Measurements from ENCODE around the gene CHSY1.

Gene CHSY1

DNA sequence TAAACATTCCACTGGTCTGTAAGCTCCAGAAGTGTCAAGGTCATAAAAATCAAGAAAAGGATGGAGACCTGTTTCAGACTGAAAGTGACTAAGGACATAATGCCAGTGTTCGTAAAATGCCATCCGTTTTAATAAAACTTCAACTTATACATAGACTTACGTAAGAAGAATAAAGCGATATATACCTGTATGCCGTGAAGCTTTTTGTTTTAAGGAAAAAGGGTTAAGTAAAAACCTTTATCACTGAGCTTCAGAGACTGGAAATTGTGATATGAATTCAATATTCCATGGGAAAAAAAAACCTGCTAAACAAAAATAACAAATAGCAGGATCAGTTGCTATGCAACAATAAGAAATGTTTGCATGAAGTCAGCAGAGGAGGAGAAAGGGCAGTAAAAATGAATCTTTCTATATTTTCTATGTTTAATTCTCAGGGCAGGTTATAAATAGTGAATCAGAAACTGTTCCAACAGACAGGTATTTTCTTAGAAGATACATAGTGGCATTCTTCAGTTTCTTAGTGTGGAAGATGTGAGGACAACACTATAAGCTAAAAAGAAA, 42.5 kb downstream of the CHSY1 start:
- no peak for DNase-seq

DNA sequence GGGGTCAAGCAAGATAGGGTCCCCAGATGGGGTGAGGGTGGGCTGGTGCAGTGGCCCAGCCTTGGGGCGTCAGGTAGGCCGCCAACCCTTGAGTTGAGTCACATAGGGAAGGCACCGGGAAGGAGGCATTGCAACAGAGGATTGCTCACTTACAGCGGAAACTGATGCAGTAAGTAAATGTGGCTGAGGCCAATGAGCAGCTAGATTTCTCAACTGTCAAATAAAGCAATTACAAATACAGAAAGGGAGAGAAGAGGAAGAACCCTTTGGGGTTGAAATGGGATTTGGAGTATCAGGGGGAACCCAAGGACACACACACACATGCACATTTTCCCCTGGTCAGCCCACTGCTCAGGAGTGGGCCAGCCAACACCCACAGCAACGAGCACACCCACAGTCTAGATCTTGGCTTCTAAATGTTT, 44.0 kb downstream of the CHSY1 start:
- no peak for DNase-seq

DNA sequence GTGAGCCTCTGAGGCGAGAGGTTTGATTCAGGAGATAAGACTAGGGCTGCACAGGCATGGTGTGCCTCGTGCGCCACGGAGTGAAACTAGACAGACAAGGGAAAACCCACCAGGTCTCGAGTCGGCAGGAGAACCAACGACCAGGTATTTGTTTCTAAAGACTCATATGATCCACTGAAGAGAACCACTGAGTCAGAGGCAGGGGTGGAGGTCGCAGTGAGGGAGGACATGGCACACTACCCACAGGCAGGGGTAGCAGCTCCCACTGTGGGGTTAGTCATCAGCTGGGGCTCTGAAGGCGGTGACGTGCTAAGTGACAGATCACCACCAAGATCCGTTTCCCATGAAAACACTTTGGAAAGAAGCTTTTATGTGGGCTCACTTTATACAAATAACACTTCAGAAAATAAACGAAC, 45.7 kb downstream of the CHSY1 start:
- peak; percentile 91 for DNase-seq

DNA sequence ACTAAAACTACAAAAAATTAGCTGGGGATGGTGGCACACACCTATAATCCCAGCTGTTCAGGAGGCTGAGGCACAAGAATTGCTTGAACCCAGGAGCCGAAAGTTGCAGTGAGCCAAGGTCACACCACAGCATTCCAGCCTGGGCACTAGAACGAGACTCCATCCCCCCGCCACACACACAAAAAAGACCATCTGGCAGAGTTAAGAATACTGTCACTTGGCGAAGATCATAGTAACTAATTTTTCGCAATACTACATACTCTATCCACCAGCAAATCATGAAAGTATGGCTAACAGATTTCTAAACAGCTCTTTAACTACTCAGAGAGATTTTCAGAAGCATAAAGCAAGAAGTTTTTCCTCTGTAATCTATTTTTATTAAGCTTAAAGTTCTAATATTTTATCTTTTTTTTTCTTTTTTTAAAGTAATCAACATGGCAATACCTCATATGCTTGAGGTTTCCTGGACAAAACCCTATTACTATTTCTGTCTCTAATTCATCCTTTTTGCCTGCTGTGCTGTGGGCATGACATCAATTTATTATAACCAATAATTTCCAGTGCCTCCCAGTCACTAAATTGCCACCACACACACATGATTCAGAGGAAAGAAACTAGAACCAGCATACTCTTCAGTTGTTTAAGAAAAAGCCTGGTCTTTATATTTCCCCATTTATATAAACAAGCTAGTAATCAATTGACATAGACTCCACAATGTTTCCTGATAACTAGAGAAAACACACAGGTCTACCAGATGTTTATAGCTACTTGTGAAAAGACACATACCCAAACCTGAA, 46.9 kb downstream of the CHSY1 start:
- DNase-seq, result no peak

DNA sequence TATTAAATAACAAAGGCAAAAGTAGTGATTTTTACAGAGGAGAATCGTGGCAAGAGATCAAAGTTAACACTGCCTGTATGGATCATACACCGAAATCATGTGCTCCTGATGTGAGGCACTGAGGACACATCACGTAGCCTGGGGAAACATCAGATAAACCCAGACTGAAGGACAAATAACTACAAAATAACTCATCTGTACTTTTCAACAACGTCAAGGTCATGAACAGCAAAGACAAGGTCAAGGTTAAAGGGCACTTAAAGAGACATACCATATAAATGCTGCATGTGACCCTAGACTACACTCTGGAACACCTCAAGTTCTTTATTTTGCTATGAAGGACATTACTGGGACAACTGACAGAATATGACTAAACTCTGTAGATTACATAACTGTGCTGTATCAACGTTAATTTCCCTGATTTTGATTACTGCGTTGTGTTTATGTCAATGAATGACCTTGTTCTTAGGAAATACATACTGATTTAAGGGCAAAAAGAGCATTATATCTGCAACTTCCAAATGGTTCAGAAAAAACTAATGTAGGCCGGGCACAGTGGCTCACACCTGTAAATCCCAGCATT, 48.1 kb downstream of the CHSY1 start:
- DNase-seq, result no peak

DNA sequence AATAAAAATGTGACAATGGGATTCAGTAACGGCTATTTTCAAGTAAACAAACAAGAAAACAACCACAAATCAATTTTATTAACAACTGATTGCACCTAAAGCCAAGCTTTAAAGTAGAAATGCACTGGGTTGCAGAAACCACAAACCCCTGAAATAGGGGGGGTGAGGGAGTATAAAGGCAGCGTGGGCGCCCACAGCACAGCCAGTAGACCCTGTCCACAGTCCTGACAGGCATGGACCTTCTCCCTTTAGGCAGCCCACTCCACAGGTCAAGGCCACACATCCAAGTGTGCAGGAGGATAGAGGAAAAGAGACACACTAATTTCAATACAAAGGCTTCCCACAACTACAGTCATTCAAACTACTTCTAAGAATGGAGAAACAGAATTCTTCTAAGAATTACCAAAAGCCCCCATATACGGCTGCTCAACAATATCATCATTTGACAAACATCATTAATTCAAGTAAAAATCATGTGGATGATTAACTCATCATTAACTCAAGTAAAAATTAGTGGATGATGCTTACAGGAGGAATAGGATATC, 48.7 kb downstream of the CHSY1 start:
- no peak for DNase-seq

DNA sequence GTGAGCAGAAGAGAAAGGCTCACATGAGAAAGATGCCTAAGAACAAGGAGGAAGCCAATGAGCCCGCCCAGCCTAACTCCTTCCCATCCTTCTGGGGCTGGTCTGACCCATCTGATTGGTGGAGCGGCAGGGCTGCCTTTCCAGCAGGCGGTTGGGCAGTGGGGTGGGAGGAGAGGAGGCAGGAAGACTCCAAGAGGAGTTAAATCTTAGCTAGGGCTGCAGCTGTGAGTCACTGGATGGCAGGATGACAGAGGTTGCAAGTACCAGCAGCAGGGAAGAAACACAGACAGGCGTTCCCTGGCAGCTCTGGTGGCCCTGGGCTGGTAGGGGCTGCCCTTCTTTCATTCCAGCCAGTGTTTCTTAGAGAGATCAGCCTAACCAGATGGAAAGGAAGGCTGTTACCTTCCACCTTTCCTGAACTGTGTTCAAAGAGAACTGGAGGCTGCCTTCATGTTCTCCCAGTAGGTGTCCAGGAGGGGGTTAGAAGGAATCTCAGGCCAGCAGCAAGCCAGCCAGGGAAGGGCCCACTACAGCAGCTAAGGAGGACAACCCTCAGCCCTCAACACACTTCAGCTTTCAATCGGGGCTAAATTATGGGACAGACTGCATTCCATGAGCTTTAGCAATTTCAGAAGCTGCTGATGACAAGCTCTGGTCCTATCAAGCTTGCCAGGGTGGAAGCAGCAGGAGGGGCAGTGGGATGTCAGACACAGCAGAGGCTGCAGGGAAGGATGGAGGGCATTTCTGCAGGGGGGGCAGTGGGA, 50.3 kb downstream of the CHSY1 start:
- no peak for DNase-seq

DNA sequence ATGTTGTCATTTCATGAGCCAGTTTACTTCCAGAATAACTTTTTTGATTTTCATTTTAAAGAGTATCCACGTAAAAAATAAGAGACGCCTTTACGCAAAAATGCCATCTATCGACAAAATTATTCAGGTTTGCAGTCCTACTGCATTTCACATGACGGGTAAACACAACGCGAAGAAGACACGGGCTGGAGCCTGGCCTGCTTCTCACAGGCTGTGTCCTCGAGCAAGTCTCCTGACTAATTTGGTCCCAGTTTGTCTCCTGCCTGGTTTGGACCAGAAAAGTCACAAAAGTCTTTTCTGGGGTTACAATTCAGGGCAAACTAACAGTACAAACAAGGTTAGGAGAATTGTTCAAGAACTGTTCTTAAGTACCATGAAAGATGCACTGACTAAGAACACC, 51.7 kb downstream of the CHSY1 start:
- no peak for DNase-seq

DNA sequence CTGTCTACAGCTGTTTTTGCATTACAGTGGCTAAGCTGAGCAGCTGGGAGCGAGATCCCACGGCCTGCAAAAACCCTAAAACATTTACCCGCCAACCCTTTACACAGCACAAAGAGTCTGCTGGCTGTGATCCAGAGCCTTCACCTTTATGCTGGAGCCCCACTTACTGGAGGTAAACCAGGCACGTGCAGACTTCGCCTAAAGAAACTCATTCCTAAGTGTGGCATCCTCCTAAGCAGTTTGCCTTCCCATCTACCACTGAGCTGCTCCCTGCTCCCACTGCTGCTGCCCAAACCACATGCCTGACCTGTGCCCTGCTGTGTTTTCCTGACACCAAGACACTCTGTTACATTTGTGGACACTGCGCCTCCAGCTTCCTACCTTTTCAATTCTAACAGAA, 53.0 kb downstream of the CHSY1 start:
- DNase-seq, result no peak

DNA sequence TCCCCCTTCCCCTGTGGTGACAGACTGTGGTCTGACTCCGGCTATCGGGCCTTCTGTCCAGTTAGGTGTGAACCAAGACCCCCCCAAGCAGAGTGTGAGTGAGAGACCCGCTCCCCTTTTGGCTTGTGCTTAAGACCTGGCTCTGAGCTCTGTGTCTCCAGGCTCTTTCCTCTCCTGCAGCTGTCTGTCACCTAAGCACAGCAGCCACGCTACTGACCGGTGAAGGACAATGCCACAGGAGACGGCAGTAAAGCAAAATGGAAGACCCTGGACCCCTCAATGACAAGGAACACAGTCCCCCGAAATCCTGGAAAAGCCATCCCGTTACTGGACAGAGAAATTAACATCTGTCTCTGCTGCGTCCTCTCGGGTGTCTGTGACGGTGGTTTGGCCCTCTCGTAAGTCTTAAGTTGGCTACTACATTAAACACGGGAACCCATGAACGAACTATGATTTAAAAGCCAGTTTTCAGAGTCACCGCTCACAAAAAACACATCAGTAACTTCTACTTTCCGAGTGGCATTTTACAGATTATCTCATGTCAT, 53.7 kb downstream of the CHSY1 start:
- DNase-seq, result no peak

DNA sequence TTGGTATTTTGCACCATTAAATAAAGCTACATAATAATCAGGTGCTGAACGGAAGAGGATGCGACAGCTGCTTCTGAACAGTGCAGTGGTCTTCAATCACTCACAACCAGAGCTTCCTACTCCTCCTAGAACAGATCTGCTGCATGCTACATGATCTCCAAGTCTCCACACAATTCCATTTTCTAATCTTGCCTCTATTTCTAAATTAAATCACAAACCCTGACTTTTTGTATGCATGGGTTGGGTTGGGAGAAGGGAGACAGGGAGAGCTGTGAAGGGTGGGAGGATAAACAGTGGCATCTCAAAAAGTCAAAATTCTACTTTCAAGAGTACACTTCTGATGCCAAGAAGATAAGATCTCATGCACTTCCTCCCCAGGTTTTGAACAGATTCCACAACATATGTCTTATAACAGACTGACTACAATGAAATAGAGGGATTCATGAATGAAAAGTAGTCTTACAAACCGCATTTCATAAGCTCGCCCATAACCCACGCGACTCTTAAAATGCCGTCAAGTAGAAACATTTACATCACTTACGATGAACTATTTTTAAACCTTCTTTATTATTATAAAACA, 57.2 kb downstream of the CHSY1 start:
- no peak for DNase-seq

DNA sequence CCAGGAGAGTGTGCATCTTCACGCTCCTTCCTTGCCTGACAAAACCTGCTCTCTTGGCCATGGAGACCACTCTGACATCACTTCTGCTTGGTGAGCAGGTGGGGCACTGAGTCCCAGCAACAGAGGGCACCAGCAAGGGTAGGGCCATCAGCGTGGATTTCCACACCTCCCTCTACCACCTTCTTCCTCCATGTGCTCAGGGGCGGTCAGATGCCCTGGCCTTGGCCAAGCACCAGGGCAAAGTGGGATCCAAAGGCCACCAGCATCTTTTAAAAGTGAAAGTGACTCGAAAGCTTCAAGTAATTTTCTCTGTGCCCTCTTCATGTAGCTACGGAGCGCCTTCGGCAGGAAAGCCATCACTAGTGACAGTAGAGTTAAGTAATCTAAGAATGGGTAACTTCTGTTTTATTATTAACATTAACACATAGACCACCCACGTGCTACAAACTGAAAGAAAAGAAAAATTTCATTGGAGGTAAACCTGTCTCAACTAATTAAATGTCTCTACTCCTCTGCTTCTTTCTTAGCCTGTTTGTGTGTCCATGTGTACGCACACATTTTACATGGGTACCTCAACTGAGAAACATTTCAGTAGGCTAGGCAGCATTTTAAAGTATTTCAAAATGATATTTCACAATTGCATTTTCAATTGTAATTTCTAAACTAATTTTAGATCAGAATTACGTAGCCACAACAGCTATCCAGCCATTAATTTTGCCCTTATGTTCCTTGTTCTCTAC, 57.9 kb downstream of the CHSY1 start:
- DNase-seq, result no peak

DNA sequence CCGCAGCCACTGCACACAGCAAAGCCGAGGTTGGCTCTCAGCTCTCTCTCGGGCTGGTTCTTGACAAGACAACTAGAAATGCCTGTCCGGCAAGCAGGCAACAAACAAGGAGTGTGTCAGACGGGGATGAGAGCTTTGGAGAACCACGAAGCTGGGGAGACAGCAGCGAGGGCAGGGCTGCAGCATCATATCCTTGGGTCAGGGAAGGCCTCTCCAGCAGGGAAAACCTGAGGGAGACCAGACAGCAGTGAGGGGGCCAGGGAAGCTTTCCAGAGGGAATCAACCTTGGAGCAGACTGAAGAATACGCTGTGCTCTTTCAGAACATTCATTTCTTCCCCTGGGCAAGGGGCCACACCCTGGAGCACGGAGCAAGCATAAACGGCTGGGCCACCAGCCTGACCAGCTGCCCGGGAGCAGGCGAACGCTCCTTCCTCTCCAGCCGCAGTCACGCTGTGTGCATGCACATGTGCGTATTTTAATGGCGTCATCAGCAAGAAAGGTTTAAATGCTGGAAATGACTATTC, 58.7 kb downstream of the CHSY1 start:
- DNase-seq, result no peak

DNA sequence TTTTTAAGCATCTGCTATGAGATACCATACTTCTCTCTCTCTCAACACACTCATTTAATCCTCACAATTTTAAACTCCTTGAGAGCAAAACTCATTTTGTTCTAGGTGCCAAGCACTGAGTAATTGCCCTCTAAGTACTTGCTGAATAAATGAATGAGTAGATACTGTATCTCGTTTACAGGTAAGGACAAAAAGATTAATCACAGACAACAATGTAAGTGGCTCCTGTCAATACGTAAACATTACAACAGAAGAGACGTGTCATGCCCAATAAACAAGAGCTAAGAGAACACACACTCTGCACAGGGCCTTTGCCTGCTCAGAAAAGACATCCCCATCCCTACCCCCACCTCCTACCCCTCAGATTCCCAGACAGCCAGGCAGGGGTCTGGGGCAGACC, 59.8 kb downstream of the CHSY1 start:
- DNase-seq, result no peak

DNA sequence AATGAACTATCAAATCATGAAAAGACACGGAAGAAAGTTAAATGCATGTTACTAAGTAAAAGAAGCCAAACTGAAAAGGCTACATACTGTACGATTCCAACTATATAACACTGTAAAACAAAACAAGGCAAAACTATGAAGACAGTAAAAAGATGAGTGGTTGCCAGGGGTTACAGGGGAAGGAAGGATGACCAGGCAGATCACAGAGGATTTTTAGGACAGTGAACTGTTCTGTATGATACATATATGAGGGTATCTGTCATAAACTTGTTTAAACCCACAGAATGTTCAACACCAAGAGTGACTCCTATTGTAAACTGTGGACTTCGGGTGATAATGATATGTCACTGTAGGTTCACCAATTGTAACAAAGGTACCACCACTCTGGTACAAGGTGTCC, 60.6 kb downstream of the CHSY1 start:
- DNase-seq, result no peak

DNA sequence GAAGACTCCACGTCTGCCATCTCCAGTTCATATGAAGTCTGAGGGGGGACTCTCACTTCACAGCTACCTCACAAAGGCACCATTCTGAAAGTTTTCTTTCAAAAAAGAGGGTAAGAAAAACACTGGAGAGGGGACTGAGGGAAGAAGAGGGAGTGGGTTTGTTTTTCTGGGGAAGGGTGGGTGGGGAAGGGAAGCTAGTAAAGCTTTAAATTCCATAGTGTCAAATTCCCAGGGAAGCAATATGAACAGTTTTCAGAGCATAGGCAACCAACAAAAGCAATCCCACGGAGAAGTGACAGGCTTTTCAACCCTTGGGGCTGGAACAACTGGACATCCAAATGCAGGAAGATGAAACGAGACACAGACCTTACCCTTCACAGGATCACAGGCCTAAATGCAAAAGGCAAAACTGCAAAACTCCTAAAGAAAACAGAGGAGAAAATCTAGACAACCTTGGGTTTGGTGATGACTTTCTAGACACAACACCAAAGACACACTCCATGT, 61.7 kb downstream of the CHSY1 start:
- no peak for DNase-seq

DNA sequence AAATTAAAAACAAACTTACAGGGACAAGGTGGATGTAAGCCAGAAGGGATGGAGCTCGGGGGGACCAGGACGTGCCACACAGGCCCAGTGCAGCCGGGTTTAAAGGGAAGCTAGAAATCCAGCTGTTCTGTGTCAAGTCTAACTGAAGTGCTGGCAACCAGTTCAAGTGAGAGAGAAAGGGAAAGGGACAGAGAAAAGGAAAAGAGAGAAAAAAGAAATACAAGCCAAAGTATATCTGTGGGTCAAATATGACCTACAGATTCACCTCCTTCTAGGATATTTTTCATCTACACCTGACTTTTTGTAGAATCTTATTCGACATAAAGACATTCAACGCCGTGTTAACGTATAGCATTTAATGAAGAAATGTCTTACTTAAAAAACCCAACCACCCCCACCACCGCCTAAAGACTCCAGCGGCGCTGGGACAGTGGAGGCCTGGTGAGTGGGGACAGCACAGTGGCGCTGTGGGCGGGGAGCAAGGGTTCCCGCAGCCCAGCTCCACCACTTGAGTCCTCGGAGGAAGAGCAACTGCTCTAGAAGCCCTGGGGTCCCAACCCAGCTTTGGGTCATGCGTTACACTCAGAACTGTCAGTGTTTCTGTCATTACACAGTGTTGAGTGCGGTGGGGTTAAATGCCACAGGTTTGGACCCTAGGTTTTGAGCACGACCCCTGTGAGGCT, 62.3 kb downstream of the CHSY1 start:
- DNase-seq, result no peak

DNA sequence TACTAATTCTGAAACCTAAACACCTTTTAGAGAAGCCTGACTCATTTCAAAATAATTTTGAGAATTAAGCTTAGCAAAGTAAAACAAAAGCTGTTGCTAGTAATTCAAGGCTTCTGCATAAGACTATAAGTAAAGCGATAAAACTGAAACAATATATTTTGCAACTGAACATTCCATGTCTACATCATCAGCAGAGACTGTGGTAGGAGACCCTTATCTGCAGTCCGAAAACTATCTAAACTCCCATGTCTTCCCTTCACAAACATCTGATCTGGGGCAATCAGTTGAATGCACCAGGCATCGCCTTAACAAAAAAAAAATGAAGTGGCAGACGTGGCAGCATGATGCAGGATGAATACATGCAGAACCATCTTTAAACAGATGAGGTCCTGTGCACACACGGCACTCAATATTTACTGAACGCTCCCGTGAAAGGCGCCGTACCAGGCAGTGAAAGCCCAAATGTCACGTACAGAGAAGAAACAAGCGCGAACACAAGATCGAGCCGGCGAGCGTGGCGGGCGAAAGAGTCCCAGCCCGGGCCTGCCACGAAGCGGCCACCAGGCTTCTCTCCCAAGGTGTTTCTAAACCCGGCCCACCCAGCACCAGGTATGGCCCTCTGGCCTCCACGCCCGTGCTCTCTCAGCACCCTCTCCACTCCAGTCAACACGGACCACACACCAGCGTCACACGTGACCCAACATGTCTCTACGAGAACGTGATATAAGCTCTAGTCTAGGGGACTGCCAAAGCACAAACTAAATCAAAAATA, 63.0 kb downstream of the CHSY1 start:
- peak; percentile 7 for DNase-seq

DNA sequence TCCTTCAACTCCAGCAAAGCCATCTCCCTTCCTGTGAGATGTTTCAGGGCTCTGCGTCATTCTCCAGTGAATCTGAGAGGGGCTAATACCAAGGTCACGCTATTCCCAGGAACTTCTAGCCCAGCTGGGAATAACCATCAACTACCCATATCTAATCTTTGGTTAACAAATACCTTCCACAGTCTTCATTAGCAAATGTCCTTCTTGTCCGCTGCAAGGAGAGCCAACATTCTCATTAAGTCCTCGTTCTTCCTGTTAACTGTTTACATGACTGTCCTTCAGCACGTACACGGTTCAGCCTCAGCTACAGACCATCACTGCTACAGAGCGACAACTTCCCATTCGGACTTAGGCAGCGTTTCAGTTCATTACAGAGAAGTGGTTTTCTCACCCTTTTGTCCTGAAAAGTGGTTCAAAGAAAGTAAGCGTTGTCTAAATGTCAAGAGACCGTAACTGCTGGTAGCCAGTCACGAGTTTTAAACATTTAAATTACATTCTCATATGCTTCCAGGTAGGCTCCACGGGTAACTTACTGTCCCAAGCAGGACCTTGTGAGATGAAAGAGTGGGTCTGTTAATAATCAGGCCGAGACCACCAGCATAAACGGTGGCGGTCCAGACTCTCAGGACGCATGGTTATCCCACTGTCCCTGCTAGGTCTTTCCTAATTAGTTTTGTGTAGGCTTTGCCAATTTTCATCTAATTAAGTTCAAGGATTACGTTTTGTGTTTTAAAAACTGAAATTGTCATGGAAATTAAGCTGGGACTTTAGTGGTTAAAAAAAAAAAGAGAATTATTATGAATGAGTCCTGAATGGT, 63.8 kb downstream of the CHSY1 start:
- no peak for DNase-seq

Data from stimulated activated naive CD4-positive, alpha-beta T cell treated with Interleukin-2 at 50 U/mL for 16 hours (primary cell).